ENCODE data around the gene NUDC. TPM values are rescaled to one million over a fixed set of nuclear protein-coding genes. Genes with fewer than 3 reads are reported as not detected.
"Not testable (repeated sequence)": the region's sequence is repeated elsewhere in the genome, so short reads cannot be mapped to it uniquely, and the experiment has no call there.

NUDC gene
- total RNA-seq, 1 experiment from 2014 or later = 149 TPM

GRCh38 chr1:26877326-26877725 lies 44.2 kb upstream of the NUDC start:
- Histone ChIP-seq H3K4me3 (ENCODE audit: low read length) (peak overlapping the region; percentile 49), H3K36me3 (ENCODE audit: low read depth, low read length) (peaks cover 20% of the 10 kb centered on the region; the same call in 1 of the 2 replicates), H2AFZ (ENCODE audit: low read length) (no peak overlapping the region), H3K27ac (ENCODE audit: low read length) (peak overlapping the region; percentile 92), H3K4me2 (ENCODE audit: low read length) (peak overlapping the region; percentile 81), H3K27me3 (ENCODE audit: low read length) (no peaks in the 10 kb centered on the region), H4K20me1 (ENCODE audit: low read length) (no peaks in the 10 kb centered on the region), H3K9me3 (ENCODE audit: low read length) (no peaks in the 10 kb centered on the region), H3F3A (ENCODE audit: low read length, unreplicated experiment) (peaks cover 9% of the 10 kb centered on the region), H3K4me1 (ENCODE audit: insufficient read depth, low read length) (peaks cover 43% of the 10 kb centered on the region), H3K9me2 (replicated peaks; ENCODE audit: low read length) (no peaks in the 10 kb centered on the region), H3K9ac (ENCODE audit: low read length) (peak overlapping the region; percentile 72), H3K79me2 (ENCODE audit: low read length) (peaks cover 4% of the 10 kb centered on the region; the same call in 1 of the 2 replicates)
- DNase-seq (peak; percentile 88), ATAC-seq (peak; percentile 44)
- ChIA-PET POLR2A (ENCODE audit: unreplicated experiment) (no interaction called here), CTCF (no interaction called here)
- BruUV-seq (replicated peaks) = no TSS peak
- TF ChIP-seq EZH2phosphoT487 (IDR thresholded peaks at IDR 0.05; ENCODE audit: borderline replicate concordance, low read length) = no peak
- no peak for TF ChIP-seq EZH2 (IDR thresholded peaks at IDR 0.05; ENCODE audit: low read length, unreplicated experiment)
- TF ChIP-seq, protein P1, sequence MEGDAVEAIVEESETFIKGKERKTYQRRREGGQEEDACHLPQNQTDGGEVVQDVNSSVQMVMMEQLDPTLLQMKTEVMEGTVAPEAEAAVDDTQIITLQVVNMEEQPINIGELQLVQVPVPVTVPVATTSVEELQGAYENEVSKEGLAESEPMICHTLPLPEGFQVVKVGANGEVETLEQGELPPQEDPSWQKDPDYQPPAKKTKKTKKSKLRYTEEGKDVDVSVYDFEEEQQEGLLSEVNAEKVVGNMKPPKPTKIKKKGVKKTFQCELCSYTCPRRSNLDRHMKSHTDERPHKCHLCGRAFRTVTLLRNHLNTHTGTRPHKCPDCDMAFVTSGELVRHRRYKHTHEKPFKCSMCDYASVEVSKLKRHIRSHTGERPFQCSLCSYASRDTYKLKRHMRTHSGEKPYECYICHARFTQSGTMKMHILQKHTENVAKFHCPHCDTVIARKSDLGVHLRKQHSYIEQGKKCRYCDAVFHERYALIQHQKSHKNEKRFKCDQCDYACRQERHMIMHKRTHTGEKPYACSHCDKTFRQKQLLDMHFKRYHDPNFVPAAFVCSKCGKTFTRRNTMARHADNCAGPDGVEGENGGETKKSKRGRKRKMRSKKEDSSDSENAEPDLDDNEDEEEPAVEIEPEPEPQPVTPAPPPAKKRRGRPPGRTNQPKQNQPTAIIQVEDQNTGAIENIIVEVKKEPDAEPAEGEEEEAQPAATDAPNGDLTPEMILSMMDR (conservative IDR thresholded peaks at IDR 0.05; ENCODE audit: low read depth, low read length) = no peak
- intact Hi-C loops (cut with micrococcal nuclease) = loop anchor here (5.0 kb wide), 1 partner anchor 65 kb away; no protein-coding TSS in a partner anchor

DNA sequence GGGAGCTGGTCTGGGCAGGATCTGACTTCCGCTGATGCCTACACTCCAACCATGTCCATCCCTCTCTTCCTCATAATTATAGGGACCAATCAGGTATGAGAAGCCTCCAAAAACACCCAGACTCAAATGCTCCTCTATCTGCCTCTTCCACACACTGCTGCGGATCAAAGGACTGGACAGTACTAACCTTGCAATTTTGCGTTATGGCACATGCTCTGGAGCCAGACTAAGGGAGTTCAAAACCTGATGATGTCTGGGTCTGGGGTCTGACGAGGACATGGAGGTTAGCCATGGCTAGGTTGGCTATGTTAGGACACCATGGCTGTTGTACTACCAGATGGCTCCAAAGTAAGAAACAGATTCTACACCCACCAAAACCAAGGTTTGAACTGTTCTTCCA lies 41.8 kb upstream of the NUDC start:
- no peak overlapping the region for H3K27ac ChIP-seq (ENCODE audit: low read length)
- H3K9me2 ChIP-seq (replicated peaks; ENCODE audit: low read length) = no peaks in the 10 kb centered on the region
- no peaks in the 10 kb centered on the region for H4K20me1 ChIP-seq (ENCODE audit: low read length)
- no peaks in the 10 kb centered on the region for H3K9me3 ChIP-seq (ENCODE audit: low read length)
- peaks cover 9% of the 10 kb centered on the region for H3F3A ChIP-seq (ENCODE audit: low read length, unreplicated experiment)
- TF ChIP-seq, protein P1 (conservative IDR thresholded peaks at IDR 0.05; ENCODE audit: low read depth, low read length) = no peak
- TF ChIP-seq EZH2 (IDR thresholded peaks at IDR 0.05; ENCODE audit: low read length, unreplicated experiment) = no peak
- TF ChIP-seq EZH2phosphoT487 (IDR thresholded peaks at IDR 0.05; ENCODE audit: borderline replicate concordance, low read length) = no peak
- H3K9ac ChIP-seq (ENCODE audit: low read length) = no peak overlapping the region
- H3K4me2 ChIP-seq (ENCODE audit: low read length) = no peak overlapping the region
- no TSS peak for BruUV-seq (replicated peaks)
- no peak overlapping the region for H3K4me3 ChIP-seq (ENCODE audit: low read length)
- intact Hi-C loops (cut with micrococcal nuclease) = loop anchor here (5.0 kb wide), 1 partner anchor 67 kb away; no protein-coding TSS in a partner anchor
- peaks cover 37% of the 10 kb centered on the region for H3K36me3 ChIP-seq (ENCODE audit: low read depth, low read length)
- H3K4me1 ChIP-seq (ENCODE audit: insufficient read depth, low read length) = peaks cover 31% of the 10 kb centered on the region
- CTCF ChIA-PET = no interaction called here
- no peak overlapping the region for H2AFZ ChIP-seq (ENCODE audit: low read length)
- POLR2A ChIA-PET (ENCODE audit: unreplicated experiment) = no interaction called here
- ATAC-seq (no peak), DNase-seq (no peak)
- H3K79me2 ChIP-seq (ENCODE audit: low read length) = peaks cover 8% of the 10 kb centered on the region; the same call in 1 of the 2 replicates
- H3K27me3 ChIP-seq (ENCODE audit: low read length) = no peaks in the 10 kb centered on the region

GRCh38 chr1:26881611-26882010 lies 39.9 kb upstream of the NUDC start:
- H3K9me2 ChIP-seq (replicated peaks; ENCODE audit: low read length); H4K20me1 ChIP-seq (ENCODE audit: low read length); H3K27me3 ChIP-seq (ENCODE audit: low read length); DNase-seq; H3K27ac ChIP-seq (ENCODE audit: low read length); H3K4me3 ChIP-seq (ENCODE audit: low read length); H3K9me3 ChIP-seq (ENCODE audit: low read length); H2AFZ ChIP-seq (ENCODE audit: low read length); H3F3A ChIP-seq (ENCODE audit: low read length, unreplicated experiment); H3K4me2 ChIP-seq (ENCODE audit: low read length); intact Hi-C loops (cut with micrococcal nuclease); POLR2A ChIA-PET (ENCODE audit: unreplicated experiment); H3K9ac ChIP-seq (ENCODE audit: low read length); ATAC-seq; BruUV-seq (replicated peaks): not testable (repeated sequence)
- Histone ChIP-seq H3K4me1 (ENCODE audit: insufficient read depth, low read length) (peaks cover 13% of the 10 kb centered on the region), H3K36me3 (ENCODE audit: low read depth, low read length) (peaks cover 45% of the 10 kb centered on the region), H3K79me2 (ENCODE audit: low read length) (peaks cover 17% of the 10 kb centered on the region)
- CTCF ChIA-PET = interaction anchor here (1.2 kb wide), 1 partner anchor 72 kb away, joined by 3 read pairs; no protein-coding TSS in a partner anchor
